Type B pancreatic cell (in vitro differentiated cells): ENCODE results near the gene ODR4. TPM values are rescaled to one million over a fixed set of nuclear protein-coding genes. Genes with fewer than 3 reads are reported as not detected.
A peak's percentile ranks its signal among the peaks of the same experiment; 100 is the strongest.
"Not testable (repeated sequence)": the region's sequence is repeated elsewhere in the genome, so short reads cannot be mapped to it uniquely, and the experiment has no call there.

Experiments used
- DNase-seq: peaks from one replicate; pipeline ENCODE4 v3.0.0; 2021; ENCODE audit warnings: mixed read lengths; ENCODE audit not compliant: unreplicated experiment; ENCODE audit errors: extremely low spot score
- H3K27ac Mint-ChIP-seq: 2 replicates; pipeline ENCODE4 v1.8.0; 2021; ENCODE audit warnings: mild to moderate bottlenecking, mixed read lengths
- H3K27me3 Mint-ChIP-seq: 2 replicates; pipeline ENCODE4 v1.8.0; 2021; ENCODE audit warnings: mixed read lengths
- H3K36me3 Mint-ChIP-seq: 2 replicates; pipeline ENCODE4 v1.8.0; 2021; ENCODE audit warnings: mixed read lengths
- H3K4me1 Mint-ChIP-seq: one replicate; pipeline ENCODE4 v1.8.0; 2021; ENCODE audit warnings: mixed read lengths; ENCODE audit not compliant: unreplicated experiment
- H3K4me3 Mint-ChIP-seq: 2 replicates; pipeline ENCODE4 v1.8.0; 2021; ENCODE audit warnings: mild to moderate bottlenecking, mixed read lengths
- H3K9me3 Mint-ChIP-seq: 2 replicates; pipeline ENCODE4 v1.8.0; 2021; ENCODE audit warnings: mixed read lengths
- CTCF ChIP-seq: fragments of 200-600 bp; sonication (generic); conservative IDR thresholded peaks from 2 replicates; pipeline ENCODE4 v1.5.0; 2021; ENCODE audit warnings: antibody characterized with exemption, mild to moderate bottlenecking
- total RNA-seq: library from RNA; stranded (reverse); gene quantifications from 2 replicates; pipeline ENCODE4 v1.2.1, GENCODE V29; 2021; ENCODE audit warnings: low replicate concordance

The ODR4 gene
- total RNA-seq, 1 donor from 2014 or later: 22.3 TPM

GRCh38 chr1:186340772-186341171, 34.9 kb upstream of the ODR4 start:
- Mint-ChIP-seq H3K4me1 (no peaks in the 10 kb centered on the region), H3K4me3 (no peak overlapping the region), H3K36me3 (peaks cover 26% of the 10 kb centered on the region), H3K27me3 (no peaks in the 10 kb centered on the region), H3K27ac (no peak overlapping the region), H3K9me3 (no peaks in the 10 kb centered on the region)
- no peak for DNase-seq
- TF ChIP-seq CTCF: no peak

DNA sequence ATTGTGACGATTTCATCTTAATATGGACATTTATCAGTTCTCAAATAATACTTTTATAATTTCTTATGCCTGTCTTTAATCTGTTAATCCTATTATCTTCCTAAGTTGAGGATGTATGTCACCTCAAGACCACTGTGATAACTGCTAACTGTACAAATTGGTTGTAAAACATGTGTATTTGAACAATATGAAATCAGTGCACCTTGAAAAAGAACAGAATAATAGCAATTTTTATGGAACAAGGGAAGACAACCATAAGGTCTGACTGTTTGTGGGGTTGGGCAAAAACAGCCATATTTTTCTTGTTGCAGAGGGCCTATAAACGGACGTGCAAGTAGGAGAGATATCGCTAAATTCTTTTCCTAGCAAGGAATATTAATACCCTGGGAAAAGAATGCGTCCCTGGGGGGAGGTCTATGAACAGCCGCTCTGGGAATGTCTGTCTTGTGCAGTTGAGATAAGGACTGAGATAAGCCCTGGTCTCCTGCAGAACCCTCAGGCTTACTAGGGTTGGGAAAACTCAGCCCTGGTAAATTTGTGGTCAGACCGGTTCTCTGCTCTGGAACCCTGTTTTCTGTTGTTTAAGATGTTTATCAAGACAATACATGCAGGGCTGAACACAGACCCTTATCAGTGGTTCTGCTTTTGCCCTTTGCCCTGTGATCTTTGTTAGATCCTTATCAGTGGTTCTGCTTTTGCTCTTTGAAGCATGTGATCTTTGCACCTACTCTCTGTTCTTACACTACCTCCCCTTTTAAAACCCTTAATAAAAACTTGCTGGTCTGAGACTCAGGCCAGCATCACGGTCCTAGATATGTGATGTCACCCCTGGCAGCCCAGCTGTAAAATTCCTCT, 27.6 kb upstream of the ODR4 start:
- not testable (repeated sequence) for H3K9me3 Mint-ChIP-seq, DNase-seq, H3K4me1 Mint-ChIP-seq, H3K27me3 Mint-ChIP-seq, H3K27ac Mint-ChIP-seq, H3K4me3 Mint-ChIP-seq
- H3K36me3 Mint-ChIP-seq: peaks cover 45% of the 10 kb centered on the region

DNA sequence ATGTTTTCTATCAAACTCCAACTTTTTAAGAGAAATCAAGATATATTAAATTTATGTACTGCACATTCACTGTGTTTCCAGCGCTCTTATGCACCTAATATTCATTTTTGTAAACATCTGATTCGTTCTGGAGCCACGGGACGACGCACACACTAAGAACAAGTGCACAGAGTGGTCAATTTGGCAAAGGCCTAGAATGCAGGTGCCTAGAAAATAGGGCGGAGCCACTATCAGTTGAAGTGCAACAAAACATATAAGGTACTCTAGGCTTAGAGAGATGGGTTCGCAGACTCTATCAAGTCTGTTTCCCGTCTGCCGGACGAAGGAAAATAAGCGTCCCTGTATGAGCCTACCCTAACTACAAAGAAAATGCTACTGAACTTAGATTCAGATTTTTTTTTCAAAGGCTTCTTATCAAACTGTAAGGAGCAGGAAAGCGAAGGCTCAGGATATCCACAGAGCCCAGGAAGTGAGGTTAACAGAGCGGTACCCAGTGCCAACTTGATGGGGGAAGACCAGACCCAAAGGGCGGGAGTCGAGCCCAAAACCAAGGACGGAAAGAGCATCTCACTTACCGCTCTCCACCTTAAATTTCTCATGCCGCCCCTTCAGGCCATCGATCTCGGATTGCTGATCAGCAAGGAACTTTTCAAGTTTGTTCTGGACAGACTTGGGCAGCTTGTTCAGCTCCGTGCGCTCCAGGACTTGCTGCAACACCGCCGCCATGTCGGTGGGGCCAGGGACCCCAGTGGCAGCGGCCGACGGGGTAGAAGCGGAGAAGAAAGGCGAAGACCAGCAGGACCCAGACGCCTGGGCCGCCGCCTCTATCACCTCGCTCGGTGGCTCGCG, 1.1 kb upstream of the ODR4 start:
- Mint-ChIP-seq H3K27ac (peak overlapping the region; percentile 100), H3K27me3 (no peaks in the 10 kb centered on the region), H3K4me1 (peaks cover 11% of the 10 kb centered on the region), H3K4me3 (peak overlapping the region; percentile 100), H3K9me3 (no peaks in the 10 kb centered on the region), H3K36me3 (peaks cover 20% of the 10 kb centered on the region)
- TF ChIP-seq CTCF: no peak
- DNase-seq: no peak

- Mint-ChIP-seq H3K36me3 (peaks cover 21% of the 10 kb centered on the region), H3K27me3 (no peaks in the 10 kb centered on the region), H3K9me3 (no peaks in the 10 kb centered on the region)
These were observed 286 bp downstream of the ODR4 start for GRCh38 chr1:186375929-186376319.

DNA sequence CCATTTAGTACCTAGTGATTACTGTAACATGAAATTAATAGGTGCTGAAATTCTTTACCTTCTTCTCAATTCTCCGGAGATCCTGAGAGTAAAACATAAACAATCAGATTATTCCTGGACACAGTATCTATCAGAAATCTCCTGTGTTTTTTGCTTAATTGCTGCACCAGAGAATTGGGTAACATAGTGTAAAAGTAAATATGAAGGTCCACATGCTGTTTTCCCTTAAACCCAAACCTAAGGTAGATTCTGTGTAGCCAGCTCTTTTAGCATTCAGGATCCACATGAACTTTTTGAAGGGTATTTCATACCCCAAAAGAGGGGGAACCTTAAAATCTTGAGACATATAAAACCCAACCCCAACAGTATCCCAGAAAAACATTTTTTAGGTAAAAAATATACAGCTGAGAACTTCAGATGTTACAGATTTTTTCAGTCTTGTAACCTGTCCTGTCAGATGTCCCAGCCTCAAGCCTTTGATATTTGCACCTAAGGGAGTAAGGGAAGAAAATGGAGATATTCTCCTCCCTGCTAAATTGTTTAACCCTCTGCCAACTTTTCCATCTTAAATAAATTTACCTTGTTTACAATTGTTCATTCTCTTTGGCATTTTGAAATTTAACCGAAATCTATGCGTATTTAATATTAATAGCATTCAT, 11.2 kb downstream of the ODR4 start:
- Mint-ChIP-seq H3K4me3 (no peak overlapping the region), H3K27ac (no peak overlapping the region), H3K9me3 (no peaks in the 10 kb centered on the region), H3K4me1 (no peaks in the 10 kb centered on the region), H3K27me3 (no peaks in the 10 kb centered on the region), H3K36me3 (peaks cover 11% of the 10 kb centered on the region)
- DNase-seq: no peak
- TF ChIP-seq CTCF: no peak

More at GRCh38 chr1:186375929-186376319, 286 bp downstream of the ODR4 start:
- no peak for TF ChIP-seq CTCF
- Mint-ChIP-seq H3K27ac (peak overlapping the region; percentile 100), H3K4me1 (peaks cover 11% of the 10 kb centered on the region), H3K4me3 (peak overlapping the region; percentile 100)
- DNase-seq: no peak
